DOHH2 (cell line): ENCODE measurements around the gene TTC39B.

ENCODE experiments used
- EZH2phosphoT487 ChIP-seq: fragments of 200-600 bp; sonication (generic); IDR thresholded peaks from 2 replicates; pipeline ENCODE4 v1.6.1; 2017; ENCODE audit warnings: borderline replicate concordance, mild to moderate bottlenecking, antibody characterized with exemption, low read length, moderate library complexity, mixed read lengths
- TF ChIP-seq, protein P1 (sequence below): fragments of 200-600 bp; sonication (generic); IDR thresholded peaks from one replicate; pipeline ENCODE4 v1.5.1; 2014; ENCODE audit warnings: antibody characterized with exemption, mild to moderate bottlenecking, low read depth, low read length; ENCODE audit not compliant: poor library complexity, severe bottlenecking

DNA sequence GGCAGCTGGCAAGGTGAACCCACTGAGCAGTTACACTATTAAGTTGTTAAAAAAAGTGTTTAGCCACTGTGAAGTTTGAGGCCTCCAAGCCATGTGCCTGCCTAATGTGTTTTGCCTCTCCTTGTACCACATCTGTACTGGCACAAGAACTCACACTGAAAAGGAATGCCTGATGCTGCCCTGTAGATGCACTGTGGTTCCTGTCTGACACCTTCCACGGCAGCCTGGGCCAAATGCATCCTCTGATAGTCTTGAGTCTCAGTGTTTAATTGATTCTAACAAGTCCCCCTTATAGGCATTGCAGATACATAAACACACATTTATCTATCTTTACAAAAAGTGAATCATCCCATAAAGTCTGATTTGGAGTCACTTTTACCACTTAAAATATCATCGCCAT is 169.9 kb downstream of the TTC39B start:
- TF ChIP-seq EZH2phosphoT487: no peak
- TF ChIP-seq, protein P1, sequence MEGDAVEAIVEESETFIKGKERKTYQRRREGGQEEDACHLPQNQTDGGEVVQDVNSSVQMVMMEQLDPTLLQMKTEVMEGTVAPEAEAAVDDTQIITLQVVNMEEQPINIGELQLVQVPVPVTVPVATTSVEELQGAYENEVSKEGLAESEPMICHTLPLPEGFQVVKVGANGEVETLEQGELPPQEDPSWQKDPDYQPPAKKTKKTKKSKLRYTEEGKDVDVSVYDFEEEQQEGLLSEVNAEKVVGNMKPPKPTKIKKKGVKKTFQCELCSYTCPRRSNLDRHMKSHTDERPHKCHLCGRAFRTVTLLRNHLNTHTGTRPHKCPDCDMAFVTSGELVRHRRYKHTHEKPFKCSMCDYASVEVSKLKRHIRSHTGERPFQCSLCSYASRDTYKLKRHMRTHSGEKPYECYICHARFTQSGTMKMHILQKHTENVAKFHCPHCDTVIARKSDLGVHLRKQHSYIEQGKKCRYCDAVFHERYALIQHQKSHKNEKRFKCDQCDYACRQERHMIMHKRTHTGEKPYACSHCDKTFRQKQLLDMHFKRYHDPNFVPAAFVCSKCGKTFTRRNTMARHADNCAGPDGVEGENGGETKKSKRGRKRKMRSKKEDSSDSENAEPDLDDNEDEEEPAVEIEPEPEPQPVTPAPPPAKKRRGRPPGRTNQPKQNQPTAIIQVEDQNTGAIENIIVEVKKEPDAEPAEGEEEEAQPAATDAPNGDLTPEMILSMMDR: no peak
